GM18517 (cell line): ENCODE results near the gene LRRC8C.
"Not testable (repeated sequence)": the region's sequence is repeated elsewhere in the genome, so short reads cannot be mapped to it uniquely, and the experiment has no call there.

Source experiments
- ATAC-seq: cut with Tn5 transposase; IDR thresholded peaks from one replicate; pipeline ENCODE4 v1.9.1; 2021; ENCODE audit warnings: mild to moderate bottlenecking, moderate library complexity; ENCODE audit not compliant: unreplicated experiment

Gene LRRC8C

GRCh38 chr1:89607586-89608318, 25.2 kb upstream of the LRRC8C start:
- no peak for ATAC-seq

DNA sequence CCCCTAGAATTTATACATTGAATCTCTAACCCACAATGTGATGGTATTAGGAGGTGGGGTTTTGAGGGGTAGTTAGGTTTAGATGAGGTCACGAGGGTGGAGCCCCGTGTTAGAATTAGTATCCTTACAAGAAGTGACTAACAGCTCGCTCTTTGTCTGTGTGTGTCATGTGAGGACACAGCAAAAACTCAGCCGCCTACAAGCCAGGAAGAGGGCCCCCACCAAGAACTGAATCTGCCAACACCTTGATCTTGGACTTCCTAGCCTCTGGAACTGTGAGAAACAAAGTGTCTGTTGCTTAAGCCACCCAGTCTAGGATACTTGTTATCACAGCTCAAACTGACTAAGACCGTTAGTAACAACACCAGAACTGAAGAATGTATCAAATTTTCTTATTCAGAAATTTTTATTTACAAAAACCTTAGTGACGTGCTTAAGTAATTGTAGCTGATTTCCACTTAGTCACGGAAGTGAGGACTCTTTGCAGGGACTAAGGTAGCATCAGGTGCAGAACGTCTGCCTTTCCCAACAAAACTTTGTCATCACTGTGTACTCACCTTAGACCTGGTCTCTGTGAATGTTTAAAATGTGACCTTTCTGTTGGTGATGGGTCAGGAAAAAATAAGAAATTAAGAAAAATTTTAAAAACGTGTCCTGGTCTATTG, 24.5 kb upstream of the LRRC8C start:
- no peak for ATAC-seq

DNA sequence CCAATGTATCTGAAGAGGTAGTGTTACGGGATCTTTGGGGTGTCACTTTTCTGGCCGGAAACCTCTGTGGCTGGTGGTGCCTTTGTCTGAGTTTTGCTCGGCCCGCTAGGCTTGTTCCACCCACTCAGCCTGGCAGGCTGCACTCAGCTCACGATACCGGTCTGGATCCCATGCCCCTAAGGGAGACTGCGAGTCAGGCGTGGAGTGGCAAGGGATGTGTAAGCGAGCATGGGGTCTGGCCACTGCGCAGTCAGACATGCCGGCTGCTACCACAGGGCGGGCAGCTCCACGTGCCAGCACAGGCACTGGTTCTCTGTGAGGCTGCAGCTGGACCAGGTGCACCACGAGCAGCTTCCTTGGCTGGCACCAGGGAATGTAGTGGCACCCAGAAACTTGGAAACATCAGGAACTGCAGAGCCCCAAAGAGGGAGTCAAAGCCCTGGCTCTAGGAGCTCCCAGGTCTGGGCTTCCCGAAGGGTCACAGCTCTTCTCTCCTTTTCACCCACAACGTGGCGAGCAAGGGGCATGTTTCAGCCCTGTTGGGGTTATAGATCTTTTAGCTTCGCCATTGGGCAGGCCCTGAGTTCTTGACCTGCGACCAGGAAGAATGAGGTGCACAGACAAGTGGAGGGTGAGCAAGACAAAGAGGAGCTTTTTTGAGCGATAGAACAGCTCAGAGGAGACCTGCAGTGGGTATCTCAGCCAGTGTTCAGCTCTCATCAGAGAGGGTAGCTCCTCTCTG, 23.8 kb upstream of the LRRC8C start:
- no peak for ATAC-seq

- no peak for ATAC-seq
Observed at GRCh38 chr1:89609781-89610456, 23.0 kb upstream of the LRRC8C start.

DNA sequence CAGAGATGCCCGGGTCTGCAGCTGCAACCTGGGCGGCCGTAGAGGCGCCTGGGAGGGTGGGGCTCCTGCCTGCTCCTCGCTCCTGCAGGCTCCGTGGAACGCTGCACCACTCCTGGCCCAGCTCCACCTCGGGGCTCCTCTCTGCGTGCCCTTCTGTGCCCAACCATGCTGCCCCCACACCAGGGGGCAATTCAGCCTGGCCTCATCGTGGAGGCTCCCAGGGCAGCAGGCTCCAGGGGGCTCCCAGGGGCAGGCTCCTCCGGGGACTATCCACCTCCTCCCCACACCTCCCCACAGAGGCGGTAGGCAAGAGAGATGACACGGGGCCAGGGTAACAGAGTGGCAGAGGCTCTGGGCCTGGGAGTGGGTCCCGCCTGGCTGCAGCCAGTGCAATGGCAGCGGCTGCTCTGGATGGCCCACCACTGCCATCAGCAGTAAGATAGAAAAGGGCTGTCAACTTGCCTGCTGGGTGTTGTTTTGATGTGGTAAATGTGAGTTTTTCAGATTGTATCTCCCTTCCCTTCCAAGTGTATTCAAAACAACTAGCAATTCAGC, 22.4 kb upstream of the LRRC8C start:
- no peak for ATAC-seq

- ATAC-seq = peak; percentile 97
Observed at GRCh38 chr1:89611721-89612120, 21.2 kb upstream of the LRRC8C start.

DNA sequence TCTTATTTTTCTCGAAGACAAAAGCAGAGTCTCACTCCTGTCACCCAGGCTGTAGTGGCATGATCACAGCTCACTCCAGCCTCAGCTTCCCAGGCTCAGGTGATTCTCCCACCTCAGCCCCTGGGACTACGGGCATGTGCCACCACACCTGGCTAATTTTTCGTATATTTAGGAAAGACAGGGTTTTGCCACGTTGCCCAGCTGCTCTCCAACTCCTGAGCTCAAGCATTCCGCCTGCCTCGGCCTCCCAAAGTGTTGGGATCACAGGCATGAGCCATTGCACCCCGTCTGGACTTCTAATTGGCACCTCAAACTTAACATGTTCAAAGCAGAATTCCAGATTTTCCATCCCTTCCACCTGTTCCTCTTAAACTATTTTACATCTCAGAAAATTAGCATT, 19.0 kb upstream of the LRRC8C start:
- no peak for ATAC-seq

- no peak for ATAC-seq
Observed at GRCh38 chr1:89615676-89616598, 17.0 kb upstream of the LRRC8C start.

GRCh38 chr1:89616844-89617627, 15.9 kb upstream of the LRRC8C start:
- no peak for ATAC-seq

GRCh38 chr1:89620664-89621063, 12.3 kb upstream of the LRRC8C start:
- no peak for ATAC-seq

GRCh38 chr1:89622895-89623294, 10.0 kb upstream of the LRRC8C start:
- no peak for ATAC-seq

DNA sequence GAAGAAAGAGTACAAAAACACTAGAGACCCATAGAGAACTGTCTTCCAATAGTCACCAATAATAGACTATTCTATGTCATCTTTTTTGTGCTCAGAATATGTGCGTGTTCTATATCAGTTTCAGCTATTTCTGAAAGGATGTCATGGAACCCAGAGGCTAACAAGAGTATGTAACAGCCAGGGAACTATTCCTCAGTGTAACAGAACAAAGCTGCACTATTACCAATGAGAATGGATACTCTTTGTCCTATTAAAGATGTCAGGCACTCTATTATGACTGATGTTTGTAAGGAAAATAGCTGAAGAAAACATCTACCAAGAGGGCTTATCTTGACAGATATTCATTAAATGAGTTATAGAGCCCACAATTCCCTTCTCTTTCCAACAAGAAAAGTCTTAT, 8.6 kb upstream of the LRRC8C start:
- ATAC-seq = no peak

- no peak for ATAC-seq
Observed at GRCh38 chr1:89624715-89625323, 8.1 kb upstream of the LRRC8C start.

- no peak for ATAC-seq
Observed at GRCh38 chr1:89627596-89627962, 5.3 kb upstream of the LRRC8C start.

GRCh38 chr1:89629146-89629545, 3.8 kb upstream of the LRRC8C start:
- no peak for ATAC-seq

- ATAC-seq = not testable (repeated sequence)
Observed at GRCh38 chr1:89629600-89629999, 3.3 kb upstream of the LRRC8C start.

DNA sequence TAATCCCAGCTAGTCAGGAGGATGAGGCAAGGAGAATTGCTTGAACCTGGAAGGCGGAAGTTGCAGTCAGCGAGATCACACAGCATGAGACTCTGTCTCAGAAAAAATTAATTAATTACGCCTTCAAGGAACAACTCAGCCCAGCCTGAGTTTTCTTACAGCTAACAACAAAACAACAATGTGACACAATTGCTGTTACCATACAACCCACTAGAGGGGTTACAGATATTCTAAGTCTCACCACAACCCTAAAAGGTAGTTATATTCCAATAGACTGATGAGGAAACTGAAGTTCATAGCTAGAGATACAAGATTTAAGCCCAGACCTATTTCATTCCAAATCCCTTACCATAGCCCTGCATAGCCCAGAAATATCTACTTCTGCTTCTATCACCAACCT, 2.9 kb upstream of the LRRC8C start:
- ATAC-seq = no peak

DNA sequence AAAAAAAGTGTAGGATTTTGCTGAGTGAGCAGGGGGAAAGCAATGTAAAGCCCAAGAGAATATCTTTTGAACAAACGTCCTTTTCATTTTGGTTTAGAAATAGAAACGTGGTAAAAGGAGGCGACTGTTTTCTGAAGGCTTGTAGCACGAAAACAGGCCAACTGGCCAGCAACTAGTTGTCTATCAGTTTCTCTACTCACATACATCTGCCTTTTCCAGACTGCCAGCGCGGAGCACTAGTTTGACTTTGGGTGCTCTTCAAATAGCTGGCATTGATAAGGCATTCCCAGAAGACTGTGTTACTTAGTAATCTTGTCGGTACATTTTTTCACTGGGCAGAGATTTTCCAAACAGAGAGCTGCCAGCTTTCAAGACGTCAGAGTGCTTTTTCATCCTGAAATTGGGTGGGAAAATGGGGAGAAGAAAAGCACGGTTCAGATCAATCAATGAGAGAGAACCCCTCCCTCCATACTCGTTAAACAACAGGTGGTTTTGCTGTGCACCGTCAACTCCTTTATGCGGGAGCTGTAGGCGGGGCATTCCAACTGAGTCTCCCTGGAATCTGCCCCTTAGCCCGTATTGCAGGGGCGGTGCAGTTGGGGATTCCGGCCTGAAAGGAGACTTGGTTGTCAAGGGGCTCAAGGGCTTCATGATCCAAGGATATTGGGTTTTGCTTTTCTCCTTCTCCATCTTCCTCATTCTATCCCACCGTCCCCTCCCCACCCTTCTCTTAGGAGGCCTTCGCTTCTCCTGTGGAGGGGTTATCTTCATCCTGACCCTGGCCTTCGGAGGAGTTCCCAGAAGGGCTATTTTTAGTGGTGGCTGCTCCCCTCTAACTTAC, 884 bp upstream of the LRRC8C start:
- ATAC-seq = no peak
